Ovary (tissue), 9 donors: ENCODE data around the gene KLK3. TPM values are rescaled to one million over a fixed set of nuclear protein-coding genes. Genes with fewer than 3 reads are reported as not detected.

ENCODE experiments used
- DNase-seq, 5 donors: peaks; one replicate each; pipeline ENCODE4 v3.0.0-alpha.2; 2019 to 2020
- H3K27ac ChIP-seq, 2 donors: fragments of 200-600 bp; one replicate each; pipeline versions ENCODE4 v1.5.1 to v1.8.0; 2019 to 2022
- H3K27me3 ChIP-seq: fragments of 200-600 bp; one replicate; pipeline ENCODE4 v1.8.0; 2022
- H3K36me3 ChIP-seq: fragments of 200-600 bp; sonication (generic); one replicate; pipeline ENCODE4 v1.5.1; 2019
- H3K4me1 ChIP-seq: one replicate; pipeline ENCODE4 v1.8.1; 2013; ENCODE audit warnings: mild to moderate bottlenecking, moderate library complexity; ENCODE audit not compliant: insufficient read depth
- H3K4me3 ChIP-seq: fragments of 200-600 bp; sonication (generic); one replicate; pipeline ENCODE4 v1.5.1; 2017
- H3K9me3 ChIP-seq, 2 donors: fragments of 200-600 bp in 1 of 2; sonication (generic) in 1 of 2; one replicate each; pipeline versions ENCODE4 v1.5.1 to v1.8.1; 2013 to 2019; ENCODE audit warnings: mild to moderate bottlenecking in 1 of 2, moderate library complexity in 1 of 2
- EP300 ChIP-seq: sonication (generic); formaldehyde crosslinking; IDR thresholded peaks from one replicate; pipeline ENCODE4 v1.6.1; 2017; ENCODE audit warnings: antibody characterized with exemption
- POLR2A ChIP-seq: fragments of 450-650 bp; IDR thresholded peaks from one replicate; pipeline ENCODE4 v1.6.1; 2017; ENCODE audit warnings: antibody characterized with exemption, mild to moderate bottlenecking, moderate library complexity
- WGBS, 3 donors: extraction: QIAGEN DNeasy Blood & Tissue Kit in 1 of 3; methylation state at CpG; one replicate each; pipeline versions ENCODE4 v1.1.5 to v1.1.7; 2013 to 2017; 5-methylcytosine and 5-hydroxymethylcytosine counted together
- intact Hi-C, 4 donors: fragments of 100-400 bp; cut with DNase I; formaldehyde crosslinking; loops; one replicate each; pipeline versions ENCODE4 v1.11.0 to v1.15.1; 2022 to 2023
- polyA plus RNA-seq, 2 donors: library from polyadenylated mRNA; stranded (reverse); fragments of 200-250 nt in 1 of 2; fragments of 350-450 nt in 1 of 2; fragmentation: Illumina TruSeq in 1 of 2; extraction: RNeasy Lipid Tissue Mini Kit (QIAGEN cat#74804) in 1 of 2; gene quantifications; one replicate each; pipeline ENCODE4 v1.2.3, GENCODE V29; 2013 to 2014
- total RNA-seq, 7 donors: library from RNA; depleted of rRNA in 2 of 7; stranded (reverse); fragments of >200 nt in 2 of 7; fragmentation: NEBNext Ultra II Directional in 3 of 7; extraction: Animal tissue kit (Norgen Biotek cat#: 25700) in 3 of 7; gene quantifications; one replicate each; pipeline versions ENCODE4 v1.1.0 to v1.2.4, GENCODE V29; 2016 to 2023
- TF ChIP-seq, protein P1 (sequence below), 3 donors: fragments of 450-650 bp in 2 of 3; fragments of 200-600 bp in 1 of 3; IDR thresholded peaks; one replicate each; pipeline versions ENCODE4 v1.5.1 to v1.8.0; 2016 to 2022; ENCODE audit warnings: antibody characterized with exemption in 3 of 3, mild to moderate bottlenecking in 1 of 3
- donor health status: DM: no; HTN: no; CAD: no; lungs with moderate emphysema.
- donor health status: DM: no; HTN: no; CAD: no.
- donor health status: Bipolar disorder and iron deficiency.
- donor health status: DM: yes; HTN: yes; CAD: no.
- donor health status: DM: no; HTN: no; CAD: no.
- donor health status: DM: yes; HTN: yes; CAD: no.

Gene KLK3
- total and polyA plus RNA-seq, 9 donors = 0.13 to 0.24 (median 0.20) TPM; not detected in 6

DNA sequence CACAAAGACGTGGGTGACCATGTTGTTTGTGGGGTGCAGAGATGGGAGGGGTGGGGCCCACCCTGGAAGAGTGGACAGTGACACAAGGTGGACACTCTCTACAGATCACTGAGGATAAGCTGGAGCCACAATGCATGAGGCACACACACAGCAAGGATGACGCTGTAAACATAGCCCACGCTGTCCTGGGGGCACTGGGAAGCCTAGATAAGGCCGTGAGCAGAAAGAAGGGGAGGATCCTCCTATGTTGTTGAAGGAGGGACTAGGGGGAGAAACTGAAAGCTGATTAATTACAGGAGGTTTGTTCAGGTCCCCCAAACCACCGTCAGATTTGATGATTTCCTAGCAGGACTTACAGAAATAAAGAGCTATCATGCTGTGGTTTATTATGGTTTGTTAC is 24.1 kb downstream of the KLK3 start:
- no peak for TF ChIP-seq EP300
- TF ChIP-seq, protein P1, sequence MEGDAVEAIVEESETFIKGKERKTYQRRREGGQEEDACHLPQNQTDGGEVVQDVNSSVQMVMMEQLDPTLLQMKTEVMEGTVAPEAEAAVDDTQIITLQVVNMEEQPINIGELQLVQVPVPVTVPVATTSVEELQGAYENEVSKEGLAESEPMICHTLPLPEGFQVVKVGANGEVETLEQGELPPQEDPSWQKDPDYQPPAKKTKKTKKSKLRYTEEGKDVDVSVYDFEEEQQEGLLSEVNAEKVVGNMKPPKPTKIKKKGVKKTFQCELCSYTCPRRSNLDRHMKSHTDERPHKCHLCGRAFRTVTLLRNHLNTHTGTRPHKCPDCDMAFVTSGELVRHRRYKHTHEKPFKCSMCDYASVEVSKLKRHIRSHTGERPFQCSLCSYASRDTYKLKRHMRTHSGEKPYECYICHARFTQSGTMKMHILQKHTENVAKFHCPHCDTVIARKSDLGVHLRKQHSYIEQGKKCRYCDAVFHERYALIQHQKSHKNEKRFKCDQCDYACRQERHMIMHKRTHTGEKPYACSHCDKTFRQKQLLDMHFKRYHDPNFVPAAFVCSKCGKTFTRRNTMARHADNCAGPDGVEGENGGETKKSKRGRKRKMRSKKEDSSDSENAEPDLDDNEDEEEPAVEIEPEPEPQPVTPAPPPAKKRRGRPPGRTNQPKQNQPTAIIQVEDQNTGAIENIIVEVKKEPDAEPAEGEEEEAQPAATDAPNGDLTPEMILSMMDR (IDR thresholded peaks at IDR 0.05) = no peak
- TF ChIP-seq POLR2A = no peak
- no peak for DNase-seq
- H3K4me1 ChIP-seq = no peaks in the 10 kb centered on the region
- H3K4me3 ChIP-seq = no peak overlapping the region
- 31 to 41% (median 36%) methylated on average over 5 of the region's 5 CpGs for whole genome bisulfite sequencing, 3 donors
- H3K9me3 ChIP-seq = no peaks in the 10 kb centered on the region
- intact Hi-C loops = no loop called here
- no peak overlapping the region for H3K27ac ChIP-seq
- H3K36me3 ChIP-seq = no peaks in the 10 kb centered on the region
- no peaks in the 10 kb centered on the region for H3K27me3 ChIP-seq

DNA sequence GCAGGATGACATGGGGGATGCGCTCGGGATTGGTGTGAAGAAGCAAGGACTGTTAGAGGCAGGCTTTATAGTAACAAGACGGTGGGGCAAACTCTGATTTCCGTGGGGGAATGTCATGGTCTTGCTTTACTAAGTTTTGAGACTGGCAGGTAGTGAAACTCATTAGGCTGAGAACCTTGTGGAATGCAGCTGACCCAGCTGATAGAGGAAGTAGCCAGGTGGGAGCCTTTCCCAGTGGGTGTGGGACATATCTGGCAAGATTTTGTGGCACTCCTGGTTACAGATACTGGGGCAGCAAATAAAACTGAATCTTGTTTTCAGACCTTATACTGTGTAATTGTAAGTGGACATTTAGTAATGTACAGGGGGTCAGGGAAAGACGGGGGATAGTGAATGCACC is 25.5 kb downstream of the KLK3 start:
- intact Hi-C loops = no loop called here
- Histone ChIP-seq H3K4me1 (no peaks in the 10 kb centered on the region), H3K4me3 (no peak overlapping the region), H3K27ac (no peak overlapping the region), H3K9me3 (no peaks in the 10 kb centered on the region), H3K36me3 (no peaks in the 10 kb centered on the region), H3K27me3 (no peaks in the 10 kb centered on the region)
- TF ChIP-seq EP300 = no peak
- TF ChIP-seq POLR2A = no peak
- TF ChIP-seq, protein P1 (IDR thresholded peaks at IDR 0.05) = no peak
- WGBS, 3 donors = 70 to 80% (median 76%) methylated on average over 5 of the region's 5 CpGs
- no peak for DNase-seq

DNA sequence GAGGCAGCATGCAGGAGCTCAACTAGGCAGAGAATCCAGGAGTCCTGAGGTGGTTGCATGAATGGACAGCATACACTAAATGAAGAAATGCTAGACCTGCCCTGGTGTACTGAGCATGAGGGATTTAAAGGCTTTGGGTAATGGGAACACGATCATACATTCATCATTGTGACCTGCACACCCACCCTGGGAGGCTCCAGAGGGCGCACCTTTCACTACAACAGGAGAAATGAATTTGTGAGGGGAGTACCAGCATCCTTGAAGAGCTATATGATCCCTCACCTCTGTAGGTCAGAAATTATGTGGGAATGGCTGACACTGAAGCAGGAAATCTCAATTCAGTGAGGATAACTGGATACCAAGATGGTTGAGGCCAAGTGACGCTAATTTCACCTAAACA is 27.5 kb downstream of the KLK3 start:
- Histone ChIP-seq H3K4me3 (no peak overlapping the region), H3K27me3 (no peaks in the 10 kb centered on the region), H3K27ac (no peak overlapping the region), H3K36me3 (no peaks in the 10 kb centered on the region), H3K9me3 (no peaks in the 10 kb centered on the region), H3K4me1 (no peaks in the 10 kb centered on the region)
- no peak for TF ChIP-seq POLR2A
- no peak for TF ChIP-seq EP300
- TF ChIP-seq, protein P1 (IDR thresholded peaks at IDR 0.05) = no peak
- WGBS, 3 donors = 49 to 57% (median 56%) methylated on average over 3 of the region's 3 CpGs
- DNase-seq = no peak
- intact Hi-C loops = no loop called here

DNA sequence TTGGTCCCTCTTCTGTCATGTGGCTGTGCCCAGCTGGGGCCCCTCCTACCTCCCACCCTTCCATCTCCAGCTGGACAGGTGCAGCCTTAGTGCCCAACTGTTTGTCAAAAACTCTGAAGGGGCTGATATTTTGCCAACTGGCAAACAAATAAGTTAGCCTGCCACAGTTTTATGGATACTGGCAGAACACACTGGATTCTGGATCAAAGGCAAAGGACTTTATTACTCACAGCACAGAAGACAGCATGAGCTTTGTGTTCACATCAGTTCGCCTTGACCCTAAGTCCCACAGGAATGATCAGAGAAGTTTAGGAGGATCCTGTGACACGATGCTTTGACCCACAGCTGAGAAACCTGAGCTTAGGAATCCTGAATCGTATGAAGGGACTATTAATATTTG is 34.9 kb downstream of the KLK3 start:
- Histone ChIP-seq H3K9me3 (no peaks in the 10 kb centered on the region), H3K4me3 (no peak overlapping the region), H3K4me1 (no peaks in the 10 kb centered on the region), H3K27ac (no peak overlapping the region), H3K27me3 (no peaks in the 10 kb centered on the region), H3K36me3 (no peaks in the 10 kb centered on the region)
- no peak for TF ChIP-seq EP300
- TF ChIP-seq POLR2A = no peak
- TF ChIP-seq, protein P1 (IDR thresholded peaks at IDR 0.05) = no peak
- no peak for DNase-seq
- 32 to 36% (median 32%) methylated on average over 3 of the region's 3 CpGs for WGBS, 3 donors
- intact Hi-C loops = no loop called here
